ENCODE data around the gene SDR42E2.

DNA sequence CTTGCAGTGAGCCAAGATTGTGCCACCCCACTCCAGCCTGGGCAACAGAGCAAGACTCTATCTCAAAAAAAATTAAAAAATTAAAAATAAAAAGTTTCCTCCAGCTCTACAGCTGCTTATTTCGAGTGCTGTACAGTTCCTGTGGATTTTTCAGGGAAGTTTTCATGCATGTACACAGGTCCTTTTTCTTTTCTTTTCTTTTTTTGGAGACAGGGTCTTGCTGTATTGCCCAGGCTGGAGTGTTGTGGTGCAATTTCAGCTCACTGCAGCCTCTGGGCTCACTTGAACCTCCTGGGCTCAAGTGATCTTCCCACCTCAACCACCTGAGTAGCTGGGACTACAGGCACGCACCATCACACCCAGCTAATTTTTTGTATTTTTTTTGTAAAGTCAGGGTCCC lies 59.7 kb downstream of the SDR42E2 start:
- no peak for TF ChIP-seq EZH2 (IDR thresholded peaks at IDR 0.05; ENCODE audit: borderline replicate concordance, insufficient read depth, low read length, poor library complexity, severe bottlenecking)
- TF ChIP-seq, protein P1, sequence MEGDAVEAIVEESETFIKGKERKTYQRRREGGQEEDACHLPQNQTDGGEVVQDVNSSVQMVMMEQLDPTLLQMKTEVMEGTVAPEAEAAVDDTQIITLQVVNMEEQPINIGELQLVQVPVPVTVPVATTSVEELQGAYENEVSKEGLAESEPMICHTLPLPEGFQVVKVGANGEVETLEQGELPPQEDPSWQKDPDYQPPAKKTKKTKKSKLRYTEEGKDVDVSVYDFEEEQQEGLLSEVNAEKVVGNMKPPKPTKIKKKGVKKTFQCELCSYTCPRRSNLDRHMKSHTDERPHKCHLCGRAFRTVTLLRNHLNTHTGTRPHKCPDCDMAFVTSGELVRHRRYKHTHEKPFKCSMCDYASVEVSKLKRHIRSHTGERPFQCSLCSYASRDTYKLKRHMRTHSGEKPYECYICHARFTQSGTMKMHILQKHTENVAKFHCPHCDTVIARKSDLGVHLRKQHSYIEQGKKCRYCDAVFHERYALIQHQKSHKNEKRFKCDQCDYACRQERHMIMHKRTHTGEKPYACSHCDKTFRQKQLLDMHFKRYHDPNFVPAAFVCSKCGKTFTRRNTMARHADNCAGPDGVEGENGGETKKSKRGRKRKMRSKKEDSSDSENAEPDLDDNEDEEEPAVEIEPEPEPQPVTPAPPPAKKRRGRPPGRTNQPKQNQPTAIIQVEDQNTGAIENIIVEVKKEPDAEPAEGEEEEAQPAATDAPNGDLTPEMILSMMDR (IDR thresholded peaks at IDR 0.05; ENCODE audit: poor library complexity, severe bottlenecking), result no peak

Measured in neural cell (in vitro differentiated cells).